NCI-H345 treated with DMSO at 0.1 percent for 48 hours (cell line): ENCODE measurements around the gene PICK1.

Experiments
- DNase-seq: peaks from one replicate; lab custom pipeline; 2025; ENCODE audit not compliant: unreplicated experiment; lab: John Stamatoyannopoulos, UW

The PICK1 gene

DNA sequence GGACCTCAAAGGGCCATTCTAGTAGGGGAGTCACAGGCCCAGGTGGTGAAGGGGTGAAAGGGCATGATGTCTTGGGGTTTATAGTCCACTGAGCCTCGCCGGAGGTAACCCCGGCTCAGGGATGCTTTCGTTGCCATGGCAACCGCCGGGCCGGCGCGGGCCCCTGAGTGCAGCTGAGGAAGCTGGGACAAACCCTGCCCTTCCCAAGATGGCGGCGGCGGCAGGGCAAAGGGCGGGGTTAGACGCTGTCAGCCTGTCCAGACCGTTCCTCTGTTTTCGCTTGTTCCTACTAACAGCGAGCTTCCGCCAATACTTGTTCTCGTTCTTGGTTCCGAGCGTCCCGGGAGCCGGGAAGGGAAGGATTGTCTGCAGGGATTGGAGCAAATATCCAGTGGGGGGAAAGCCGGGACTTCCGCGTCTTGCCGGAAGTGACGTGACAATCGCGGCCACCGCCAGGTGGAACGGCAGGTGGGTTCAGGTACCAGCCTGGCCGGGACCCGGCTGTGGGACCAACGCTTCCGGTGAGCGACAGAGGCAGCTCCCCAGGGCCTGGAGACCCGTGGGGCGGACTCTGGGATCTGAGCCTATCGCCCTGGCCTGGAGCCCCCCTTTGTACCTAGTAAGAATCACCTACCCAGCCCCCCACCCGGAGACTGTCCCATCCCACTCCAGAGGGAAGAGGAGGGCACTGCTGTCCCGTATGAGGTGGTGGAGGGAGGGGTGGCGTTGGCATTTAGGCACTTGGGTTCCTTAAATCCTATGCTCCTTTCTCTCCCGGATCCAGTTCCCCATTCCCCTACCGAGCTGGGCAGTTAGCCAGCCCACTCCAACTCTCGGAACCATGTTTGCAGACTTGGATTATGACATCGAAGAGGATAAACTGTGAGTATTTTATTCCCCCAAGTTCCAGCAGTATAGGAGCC is at the start of gene PICK1:
Gene PICK1 (plus strand): TSS at position 436 of the 923 bp plus-strand sequence. CDS start 406 bp downstream, at position 842.
- peak; percentile 78 for DNase-seq

DNA sequence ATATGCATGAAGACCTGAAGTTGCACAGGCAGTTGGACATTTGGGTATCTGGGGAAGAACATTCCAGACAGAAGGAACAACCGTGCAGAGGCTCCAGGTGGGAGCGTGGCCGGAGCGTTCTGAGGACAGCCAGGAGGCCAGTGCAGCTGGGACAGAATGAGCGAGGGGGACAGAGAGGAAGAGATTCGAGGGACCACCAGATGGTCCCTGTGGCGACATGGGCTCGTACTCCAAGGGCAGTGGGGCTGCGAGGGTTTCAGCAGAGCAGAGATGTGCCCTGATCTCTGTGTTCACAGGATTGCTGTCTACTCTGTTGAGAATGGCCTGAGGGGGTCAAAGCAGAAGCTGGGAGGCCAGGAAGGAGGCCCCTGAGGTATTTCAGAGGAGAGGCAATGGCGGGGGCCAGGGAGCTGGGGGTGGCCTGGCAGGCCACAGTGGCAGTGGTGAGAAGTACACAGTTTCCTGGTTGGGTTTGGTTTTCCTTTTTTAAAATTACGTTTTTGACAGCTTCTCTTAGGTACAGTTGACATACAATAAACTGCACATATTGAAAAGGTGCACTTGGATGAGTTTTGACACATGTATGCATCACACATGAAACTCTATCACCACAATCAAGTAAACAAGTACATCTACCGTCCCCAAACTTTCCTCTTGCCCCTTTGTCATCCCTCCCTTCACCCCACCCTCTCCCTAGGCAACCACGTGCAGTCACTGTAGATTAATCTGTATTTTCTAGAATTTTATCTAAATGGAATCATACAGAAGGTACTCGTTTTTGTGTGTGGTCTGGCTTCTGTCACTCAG is 48.0 kb upstream of the PICK1 start:
- no peak for DNase-seq

DNA sequence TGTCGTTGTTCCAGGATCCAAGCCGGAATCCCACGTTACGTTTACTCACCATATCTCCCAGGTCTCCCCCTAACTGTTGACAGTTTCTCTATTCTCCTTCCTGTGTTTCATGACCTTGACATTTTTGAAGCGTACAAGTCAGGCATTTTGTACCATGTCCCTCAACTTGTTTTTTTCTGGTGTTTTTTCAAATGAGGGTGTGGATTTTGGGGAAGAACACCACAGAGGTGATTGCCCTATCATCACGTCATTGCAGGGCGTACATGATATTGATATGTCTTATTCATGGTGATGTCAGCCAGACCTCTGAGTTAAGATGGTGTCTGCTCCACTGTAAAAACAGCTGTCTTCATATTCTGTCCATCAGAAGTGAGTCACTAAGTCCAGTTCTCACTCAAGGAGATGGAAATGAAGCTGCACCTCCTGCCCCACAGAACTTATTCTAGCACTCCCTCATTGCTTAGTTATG is 44.6 kb upstream of the PICK1 start:
- DNase-seq = no peak

DNA sequence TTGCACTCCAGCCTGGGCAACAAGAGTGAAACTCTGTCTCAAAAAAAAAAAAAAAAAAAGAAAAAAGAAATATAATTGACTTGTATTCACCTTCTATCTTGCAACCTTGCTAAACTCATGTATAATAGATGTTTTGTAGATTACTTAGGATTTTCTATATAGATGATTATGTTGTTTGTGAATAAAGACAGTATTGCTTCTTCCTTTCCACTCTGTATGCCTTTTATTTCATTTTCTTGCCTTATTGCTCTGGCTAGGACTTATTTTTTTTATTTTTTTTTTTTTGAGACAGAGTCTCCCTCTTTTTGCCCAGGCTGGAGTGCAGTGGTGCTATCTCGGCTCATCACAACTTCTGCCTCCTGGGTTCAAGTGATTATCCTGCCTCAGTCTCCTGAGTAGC is 43.1 kb upstream of the PICK1 start:
- DNase-seq = no peak

DNA sequence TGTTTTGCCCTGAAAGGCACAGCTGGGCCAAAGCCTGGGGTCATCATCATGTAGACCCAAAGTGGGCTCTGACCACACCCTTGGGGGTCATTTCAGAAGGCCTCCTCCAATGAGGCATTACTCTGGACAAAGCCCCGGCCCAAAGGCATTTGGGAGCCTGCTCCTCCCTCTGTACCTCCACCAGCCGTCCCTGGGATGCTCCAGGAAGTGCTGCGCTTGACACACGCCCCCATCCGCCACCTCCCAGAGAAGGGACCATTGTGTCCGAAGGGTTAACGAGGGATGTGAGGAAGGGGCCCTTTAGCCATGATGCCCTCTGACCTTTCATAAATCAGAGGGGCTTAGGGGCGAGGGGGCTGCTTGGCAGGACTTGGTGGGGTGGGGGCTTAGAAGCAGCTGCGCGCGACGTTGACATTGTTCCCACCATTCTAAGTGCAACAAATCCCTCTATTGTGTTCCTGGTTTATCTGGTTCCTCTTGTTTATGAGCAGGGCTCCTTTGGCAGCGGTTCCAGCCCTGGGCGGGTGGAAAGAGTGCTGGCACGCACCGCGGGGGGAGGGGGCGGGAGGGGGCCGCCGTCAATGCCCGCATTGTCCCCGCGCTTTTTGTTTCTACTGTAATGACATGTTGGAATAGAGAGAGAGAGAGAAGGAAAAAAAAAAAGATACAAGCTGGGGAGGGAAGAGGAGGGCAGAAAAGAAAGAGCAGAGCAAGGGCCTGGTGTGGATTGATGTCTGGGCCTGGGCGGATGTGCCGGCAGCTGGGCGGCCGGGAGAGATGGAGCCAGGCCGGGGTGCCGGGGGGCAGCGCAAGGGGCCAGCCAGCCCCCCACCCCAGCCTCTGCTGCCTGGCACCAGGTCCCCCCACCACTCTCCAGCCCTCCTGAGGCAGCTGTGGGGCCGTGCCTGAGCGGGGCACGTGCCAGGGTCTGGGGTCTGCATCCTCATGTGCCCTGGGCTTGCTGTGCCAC is 40.7 kb upstream of the PICK1 start:
- DNase-seq = no peak

DNA sequence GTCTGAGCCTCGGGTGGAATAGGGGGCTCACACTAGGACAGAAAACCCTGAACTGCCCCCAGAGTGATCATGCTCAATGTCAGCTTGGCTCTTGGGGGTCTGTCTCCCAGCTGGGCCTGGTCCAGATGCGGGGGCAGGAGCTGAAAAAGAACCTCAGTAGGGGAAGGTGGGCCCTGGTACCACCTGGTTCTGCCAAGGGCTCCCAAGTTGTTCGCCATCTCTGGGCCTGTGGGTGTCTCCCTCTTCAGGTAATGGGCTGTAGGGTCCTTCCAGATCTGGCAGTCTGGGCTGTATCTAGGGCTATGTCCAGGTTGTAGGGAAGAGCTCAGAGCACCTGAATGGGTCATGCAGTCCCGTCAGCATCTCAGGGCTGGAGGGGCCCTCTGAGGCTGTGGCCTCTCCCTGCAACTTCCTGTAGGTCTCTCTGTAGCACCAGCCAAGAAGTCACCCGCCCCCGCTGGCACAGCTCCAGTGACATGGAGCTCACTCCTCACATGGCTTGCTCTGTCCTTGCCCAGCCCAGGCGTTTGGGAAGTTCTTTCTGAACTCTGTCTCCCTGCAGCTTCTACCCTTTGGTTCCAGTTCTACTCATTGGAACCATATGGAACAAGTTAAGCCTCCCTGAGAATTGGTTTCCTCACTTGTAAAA is 39.8 kb upstream of the PICK1 start:
- no peak for DNase-seq

DNA sequence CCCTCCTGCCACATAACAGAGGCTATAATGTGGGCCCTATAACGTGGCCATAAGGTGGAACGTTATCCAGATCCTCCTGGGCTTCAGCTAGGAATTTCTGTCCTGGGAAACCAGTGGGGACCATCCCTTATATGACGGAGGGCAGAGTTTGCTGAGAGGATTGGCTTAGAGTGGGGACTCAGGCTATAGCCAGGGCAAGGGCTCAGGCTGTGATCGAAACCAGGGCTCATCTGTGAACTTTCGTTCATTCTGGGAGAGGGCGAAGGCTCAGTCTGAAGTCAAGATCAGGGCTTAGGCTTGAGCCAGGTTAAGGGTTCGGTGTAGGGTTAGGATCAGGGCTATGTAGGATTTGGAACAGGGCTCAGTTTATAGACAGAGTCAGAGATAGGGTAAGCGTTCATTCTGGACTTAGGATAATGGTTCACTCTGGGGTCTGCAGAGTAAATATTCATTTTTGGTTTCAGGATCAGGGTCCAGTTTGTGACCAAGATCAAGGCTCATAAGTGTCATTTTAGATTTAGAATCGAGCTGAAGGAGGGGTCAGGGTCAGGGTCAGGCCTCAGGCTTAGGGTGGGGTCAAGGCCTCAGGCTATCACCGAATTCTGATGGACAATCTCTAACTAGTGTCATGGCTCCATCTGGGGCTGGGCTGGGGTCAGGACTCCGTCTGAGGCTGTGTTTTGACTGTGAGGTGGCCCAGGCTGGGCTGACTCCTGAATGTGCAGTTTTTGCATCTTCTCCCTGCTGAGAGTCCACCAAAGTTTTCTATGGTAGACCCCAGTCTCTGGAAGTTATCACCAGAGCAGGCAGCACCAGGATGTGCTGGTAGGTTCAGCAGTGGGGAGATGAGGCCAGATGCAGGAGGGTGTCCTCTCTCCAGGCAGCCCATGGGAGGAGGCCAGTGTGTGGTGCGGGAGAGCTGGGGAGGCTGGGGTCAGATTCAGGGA is 39.0 kb upstream of the PICK1 start:
- DNase-seq = no peak

DNA sequence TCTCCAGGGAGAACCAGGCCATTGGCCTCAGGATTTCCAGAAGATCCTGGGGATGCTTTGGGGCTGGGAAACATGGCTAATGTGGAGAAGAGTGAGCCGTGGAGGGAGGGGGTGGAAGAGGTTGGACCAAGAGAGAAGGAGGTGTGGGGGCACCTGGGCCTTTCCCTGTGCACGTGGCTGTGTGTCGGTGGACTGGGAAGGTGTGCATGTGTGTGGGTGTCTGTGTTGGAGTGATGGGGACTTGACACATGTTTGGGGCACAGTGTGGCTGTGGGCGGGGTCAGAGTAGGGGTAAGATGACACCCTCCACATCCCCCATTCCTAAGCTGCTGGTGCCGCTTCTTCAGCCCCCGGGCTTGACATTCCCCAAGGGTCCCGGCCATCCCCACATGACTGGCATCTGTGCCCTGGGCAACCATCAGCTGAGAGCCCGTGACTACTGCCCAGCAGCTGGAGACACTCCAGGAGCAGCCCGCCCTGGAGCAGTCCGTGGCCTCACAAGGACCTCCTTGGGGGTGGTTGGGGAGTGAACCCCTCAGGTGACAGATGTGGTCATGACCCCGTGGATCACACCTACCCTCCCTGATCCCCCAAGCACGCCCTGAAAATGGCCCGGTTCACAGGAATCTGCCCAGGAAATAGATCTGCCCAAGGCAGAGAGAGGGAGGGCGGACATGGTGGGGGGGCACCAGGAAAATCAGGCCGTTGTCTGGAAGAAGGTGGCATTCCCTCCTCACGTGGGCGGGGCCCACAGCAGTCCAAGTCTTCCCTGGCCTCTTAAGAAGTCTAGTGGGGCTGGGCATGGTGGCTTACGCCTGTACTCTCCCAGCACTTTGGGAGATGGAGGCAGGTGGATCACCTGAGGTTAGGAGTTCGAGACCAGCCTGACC is 38.0 kb upstream of the PICK1 start:
- no peak for DNase-seq

DNA sequence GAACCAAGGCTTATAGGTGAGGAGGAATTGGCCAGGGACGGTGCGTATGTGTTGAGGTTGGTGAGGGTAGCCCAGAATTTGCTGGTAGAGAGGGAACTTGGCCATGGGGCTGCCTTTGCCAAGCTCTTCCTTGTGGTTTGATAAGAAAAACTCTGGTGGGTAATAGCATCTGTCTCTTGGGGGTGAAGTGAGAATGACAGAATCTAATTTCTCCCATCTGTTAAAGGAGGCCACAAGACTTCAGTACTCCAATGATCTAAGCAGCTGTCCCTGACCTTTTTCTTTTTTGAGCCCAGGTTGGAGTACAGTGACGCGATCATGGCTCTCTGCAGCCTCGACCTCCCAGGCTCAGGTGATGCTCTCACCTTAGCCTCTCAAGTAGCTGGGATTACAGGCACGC is 36.0 kb upstream of the PICK1 start:
- DNase-seq = no peak

DNA sequence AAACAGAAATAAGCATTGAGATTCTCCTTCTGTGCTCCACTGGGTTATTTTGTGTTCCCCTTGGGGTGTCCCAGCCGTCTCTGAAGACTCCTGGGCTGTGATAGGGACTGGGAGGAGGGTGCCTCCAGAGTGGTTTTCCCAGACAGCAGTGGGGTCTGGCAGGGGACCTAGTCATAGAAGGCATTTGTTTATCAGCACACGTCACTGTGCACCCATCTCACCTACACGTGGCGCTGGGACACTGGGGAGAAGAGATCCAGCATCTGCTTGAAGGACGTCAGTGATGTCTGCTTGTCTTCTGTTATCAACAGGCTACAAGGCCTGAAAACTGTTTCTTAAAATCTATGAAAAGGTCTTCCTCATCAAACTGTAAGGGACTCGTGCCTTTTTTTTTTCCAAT is 34.2 kb upstream of the PICK1 start:
- no peak for DNase-seq

DNA sequence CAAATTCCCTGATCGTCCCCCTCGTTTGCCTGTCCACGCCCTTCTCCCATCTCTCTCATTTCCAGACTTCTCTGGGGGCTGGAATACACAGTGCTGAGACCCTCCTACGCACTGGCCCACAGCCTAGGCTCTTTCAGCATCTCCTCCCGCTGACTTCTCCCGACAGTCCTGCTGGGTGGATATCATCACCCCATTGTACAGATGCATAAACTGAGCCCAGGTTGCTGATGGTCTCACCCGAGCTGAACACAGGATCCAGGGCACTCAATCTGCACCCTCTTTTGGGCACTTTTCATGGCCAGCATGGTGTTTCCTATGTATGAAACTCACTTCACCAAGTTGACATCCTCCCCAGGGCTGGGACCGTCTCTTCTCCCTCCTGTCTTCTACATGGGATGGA is 31.7 kb upstream of the PICK1 start:
- no peak for DNase-seq

DNA sequence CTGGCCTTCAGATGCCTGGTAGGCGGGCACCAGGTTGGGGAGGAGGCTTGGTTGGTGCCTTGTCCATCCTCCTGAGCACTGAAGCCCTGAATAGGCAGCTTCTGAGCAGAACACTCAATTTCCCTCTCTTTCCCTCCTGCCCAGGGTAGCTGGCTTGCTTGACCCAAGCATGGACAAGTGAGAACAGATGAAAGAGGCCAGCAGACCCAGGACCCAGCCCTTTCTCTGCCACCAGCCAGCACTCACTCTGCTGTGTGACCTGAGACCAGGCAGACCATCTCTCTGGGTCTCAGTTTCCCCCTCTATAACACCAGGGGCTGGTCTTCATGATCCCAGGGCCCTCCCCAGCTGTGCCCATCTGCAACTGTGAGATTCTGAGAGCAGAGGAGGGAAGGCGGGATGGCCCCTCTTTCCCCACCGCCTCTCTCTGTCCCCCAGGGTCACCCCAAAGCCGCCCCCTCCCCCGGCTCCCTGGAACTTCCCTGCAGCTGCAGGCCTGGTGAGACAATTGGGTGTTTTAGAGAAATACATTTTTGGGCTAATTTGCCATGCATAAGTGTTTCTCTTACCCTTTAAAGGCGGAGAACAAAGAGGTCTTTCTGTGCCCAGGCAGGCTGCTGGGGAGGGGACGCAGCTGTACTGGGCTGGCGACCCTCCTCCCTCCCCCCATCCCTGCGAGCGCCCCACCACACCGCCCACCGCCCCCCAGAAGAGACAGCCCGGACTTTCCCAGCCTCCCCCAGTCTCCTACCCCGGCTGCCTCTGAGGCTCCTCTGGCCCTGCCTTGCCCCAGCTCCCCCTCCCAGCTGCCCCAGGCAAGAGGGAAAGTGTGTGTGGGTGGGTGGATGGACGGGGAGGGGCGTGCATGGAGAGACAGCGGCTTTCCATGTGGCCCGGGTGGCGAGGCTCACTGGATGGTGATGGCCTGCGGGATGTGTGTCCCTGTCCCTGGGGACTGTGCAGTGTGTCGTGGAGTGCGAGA is 30.8 kb upstream of the PICK1 start:
- no peak for DNase-seq

DNA sequence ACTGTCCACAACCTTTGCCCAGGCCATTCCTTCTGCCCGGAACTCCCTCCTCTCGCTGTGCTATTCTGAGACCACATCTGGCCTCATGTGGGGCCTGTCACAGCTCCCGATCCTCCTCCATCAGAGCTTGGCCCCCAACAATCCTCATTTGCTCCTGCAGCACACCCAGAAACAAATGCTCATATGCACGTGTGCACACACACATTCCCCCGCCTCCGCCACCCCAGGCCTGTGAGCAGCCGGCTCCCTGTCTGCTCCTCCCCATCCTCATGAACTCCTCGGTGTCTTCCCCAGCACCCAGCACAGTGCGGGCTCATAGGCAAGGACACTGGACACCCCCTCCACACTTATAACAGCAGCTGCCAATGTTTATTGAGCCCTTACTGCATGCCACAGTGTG is 29.7 kb upstream of the PICK1 start:
- no peak for DNase-seq

DNA sequence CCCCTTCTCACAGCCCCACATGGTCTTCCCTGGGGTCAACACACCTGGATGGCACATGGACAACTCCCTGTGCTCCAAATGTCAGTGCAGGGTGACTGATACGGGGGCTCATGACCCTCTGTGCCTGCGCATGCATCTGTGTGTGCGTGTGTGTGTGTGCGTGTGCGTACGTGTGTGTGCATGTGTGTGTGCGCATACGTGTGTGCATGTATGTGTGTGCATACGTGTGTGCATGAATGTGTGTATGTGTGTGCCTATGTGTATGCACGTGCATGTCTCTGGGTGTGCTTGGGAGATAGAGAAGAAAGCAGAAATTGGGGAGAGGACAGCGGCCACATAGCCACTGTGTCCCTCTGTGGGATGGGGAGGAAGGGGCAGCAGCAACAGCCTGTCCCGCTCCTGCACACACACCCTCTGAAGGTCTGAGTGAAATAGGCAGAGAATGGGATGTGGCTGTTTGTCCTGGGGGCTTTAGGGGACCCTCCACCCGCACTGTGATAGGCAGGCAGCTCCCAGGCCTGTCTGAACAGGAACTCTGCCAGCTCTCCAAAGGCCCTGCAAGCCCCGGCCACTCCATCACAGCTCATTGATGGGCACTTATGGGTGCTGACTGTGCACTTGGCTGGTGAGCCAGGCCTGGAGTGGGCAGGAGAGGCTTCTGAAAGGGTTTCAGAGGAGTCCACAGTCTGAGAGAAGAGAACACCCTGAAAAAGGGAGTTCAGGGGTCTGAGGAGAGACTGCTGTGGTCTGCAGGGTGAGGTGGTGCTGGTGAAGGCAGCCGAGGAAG is 28.7 kb upstream of the PICK1 start:
- no peak for DNase-seq

DNA sequence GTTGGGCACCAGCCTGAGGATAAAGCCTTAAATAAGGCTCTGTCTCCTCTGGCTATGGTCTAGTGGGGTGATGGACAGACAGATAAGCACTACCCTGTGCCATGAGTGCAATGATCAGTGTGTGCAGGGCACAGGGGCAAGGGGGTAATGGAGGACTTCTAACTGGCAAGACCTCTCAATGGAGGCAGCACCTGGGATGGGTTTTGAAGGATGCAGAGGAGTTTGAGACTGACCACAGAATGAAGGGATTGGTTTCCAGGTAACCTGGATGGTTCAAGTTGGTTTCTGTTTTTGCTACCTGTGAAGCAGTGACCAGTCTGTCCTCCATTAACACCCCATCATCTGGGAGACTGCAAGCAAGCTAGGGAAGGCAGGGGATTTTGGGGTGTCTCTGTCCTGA is 27.8 kb upstream of the PICK1 start:
- DNase-seq = no peak

DNA sequence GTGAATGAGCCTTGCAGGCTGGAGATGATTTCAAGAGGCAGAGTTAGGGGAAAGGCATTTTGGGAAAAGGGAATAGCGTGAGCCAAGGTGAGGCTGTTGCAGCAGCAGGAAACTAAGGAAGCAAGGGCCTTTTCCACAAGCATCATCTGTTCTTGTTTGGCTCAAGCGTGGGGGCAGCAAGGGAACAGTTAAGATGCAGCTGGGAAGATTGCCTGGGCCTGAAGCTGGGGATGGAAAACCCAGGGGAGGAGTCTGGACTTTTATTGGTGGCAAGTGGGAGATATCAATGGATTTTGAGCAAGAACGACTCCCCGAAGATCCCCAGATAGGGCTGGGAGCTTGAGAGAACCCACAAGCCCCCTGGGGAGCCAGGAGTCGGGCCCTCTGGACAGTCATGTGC is 27.3 kb upstream of the PICK1 start:
- no peak for DNase-seq
